Gastrocnemius medialis (tissue), 4 donors: ENCODE measurements around the gene ZNF316.

ENCODE experiments used
- CTCF ChIP-seq, 5 experiments: fragments of 450-650 bp in 3 of 5; fragments of 200-600 bp in 2 of 5; sonication (generic) in 2 of 5; IDR thresholded peaks in 4 of 5; conservative IDR thresholded peaks in 1 of 5; 1 replicate in 4 of 5; 2 replicates in 1 of 5; pipeline ENCODE4 v1.5.1; 2016 to 2019; ENCODE audit warnings: antibody characterized with exemption in 5 of 5, mild to moderate bottlenecking in 3 of 5, moderate library complexity in 3 of 5
- POLR2A ChIP-seq, 2 donors: fragments of 450-650 bp; IDR thresholded peaks; one replicate each; pipeline ENCODE4 v1.6.1; 2017; ENCODE audit warnings: antibody characterized with exemption in 2 of 2, mild to moderate bottlenecking in 2 of 2, moderate library complexity in 2 of 2

- TF ChIP-seq CTCF (IDR thresholded peaks at IDR 0.05 in 4 of 5, conservative IDR thresholded peaks at IDR 0.05 in 1 of 5) (no peak), POLR2A (IDR thresholded peaks at IDR 0.05) (no peak)
Measured at GRCh38 chr7:6619961-6620360, 17.2 kb upstream of the ZNF316 start.
